K562 (cell line): ENCODE data around the gene PRICKLE3. TPM values are rescaled to one million over a fixed set of nuclear protein-coding genes. Genes with fewer than 3 reads are reported as not detected.

ENCODE experiments used
- ATAC-seq: fragments of 200-7000 bp; cut with Tn5 transposase; 3 replicates; pipeline ENCODE4 v1.9.1; 2020; ENCODE audit warnings: moderate library complexity
- BruUV-seq: library from RNA; stranded (reverse); fragments of 400-500 nt; replicated peaks from 2 replicates; lab custom pipeline; 2021; lab: Mats Ljungman, UMichigan
- CTCF ChIA-PET: fragments of 300-600 bp; formaldehyde crosslinking; extraction: SDS; loops from one replicate; lab custom pipeline; 2021; ENCODE audit warnings: low intra/inter-chr PET ratio; lab: Yijun Ruan, JAX
- POLR2A ChIA-PET: fragments of 300-600, 350-650 bp; sonication (Branson Sonifier 250); formaldehyde crosslinking; extraction: SDS; loops from one replicate; lab custom pipeline; 2021; ENCODE audit warnings: antibody characterized with exemption, inconsistent platforms; lab: Yijun Ruan, JAX
- DNase-seq, 4 experiments: peaks; one replicate each; pipeline versions ENCODE4 v3.0.0 to v3.0.0-alpha.2; 2011 to 2018; ENCODE audit warnings: low spot score in 3 of 4, mixed read lengths in 3 of 4; ENCODE audit errors: extremely low read depth in 1 of 4
- FAIRE-seq: peaks from 2 replicates; lab custom pipeline; 2011; peaks lifted over from hg19 to GRCh38; lab: Jason Lieb, UNC
- H2AFZ ChIP-seq: 2 replicates; pipeline ENCODE4 v1.6.0; 2011; ENCODE audit warnings: low read depth, low read length, control low read depth, inconsistent platforms
- H3K27ac ChIP-seq: fragments of 200-600 bp; 3 replicates; pipeline ENCODE4 v1.8.0; 2011; ENCODE audit warnings: low read depth, mild to moderate bottlenecking, control low read depth, inconsistent platforms, low read length, moderate library complexity, mixed read lengths; ENCODE audit errors: extremely low read depth
- H3K27me3 ChIP-seq, 2 experiments: fragments of 300-600 bp in 1 of 2; 2 replicates in 1 of 2; 3 replicates in 1 of 2; pipeline versions ENCODE4 v1.6.0 to v1.8.0; 2011; ENCODE audit warnings: inconsistent platforms in 2 of 2, low read length in 2 of 2, mild to moderate bottlenecking in 1 of 2, mixed read lengths in 1 of 2, moderate library complexity in 1 of 2; ENCODE audit not compliant: control insufficient read depth in 2 of 2, insufficient read depth in 2 of 2
- H3K36me3 ChIP-seq: fragments of 300-600 bp; 3 replicates; pipeline ENCODE4 v1.8.0; 2011; ENCODE audit warnings: mild to moderate bottlenecking, low read length, inconsistent platforms; ENCODE audit not compliant: control insufficient read depth, insufficient read depth
- H3K4me1 ChIP-seq, 2 experiments: fragments of 200-600 bp in 1 of 2; replicated peaks in 1 of 2; 2 replicates in 1 of 2; 3 replicates in 1 of 2; pipeline versions ENCODE4 v1.5.1 to v1.8.0; 2011; ENCODE audit warnings: inconsistent platforms in 2 of 2, low read length in 2 of 2, mild to moderate bottlenecking in 1 of 2, mixed read lengths in 1 of 2, moderate library complexity in 1 of 2; ENCODE audit not compliant: control insufficient read depth in 2 of 2, insufficient read depth in 2 of 2
- H3K4me2 ChIP-seq: 2 replicates; pipeline ENCODE4 v1.6.1; 2011; ENCODE audit warnings: low read length, control low read depth, inconsistent platforms, mixed read lengths; ENCODE audit not compliant: insufficient read depth
- H3K4me3 ChIP-seq: fragments of 200-600 bp; sonication (generic), shearing (Covaris generic); 2 replicates; pipeline ENCODE4 v1.5.1; 2016; ENCODE audit warnings: control low read depth, inconsistent platforms
- H3K79me2 ChIP-seq: fragments of 200-600 bp; 3 replicates; pipeline ENCODE4 v1.8.0; 2011; ENCODE audit warnings: low read length, inconsistent platforms; ENCODE audit not compliant: control insufficient read depth, insufficient read depth
- H3K9ac ChIP-seq, 2 experiments: 2 replicates each; pipeline versions ENCODE4 v1.6.0 to v1.6.1; 2011; ENCODE audit warnings: low read depth in 2 of 2, low read length in 2 of 2, control low read depth in 1 of 2, inconsistent platforms in 1 of 2, mild to moderate bottlenecking in 1 of 2, mixed read lengths in 1 of 2; ENCODE audit not compliant: insufficient read depth in 1 of 2
- H3K9me1 ChIP-seq: one replicate; pipeline ENCODE4 v1.6.0; 2011; ENCODE audit warnings: inconsistent platforms, mild to moderate bottlenecking, low read length, moderate library complexity; ENCODE audit not compliant: control insufficient read depth, insufficient read depth
- H3K9me3 ChIP-seq: replicated peaks from 2 replicates; pipeline ENCODE4 v1.5.1; 2011; ENCODE audit warnings: low read depth, low read length, inconsistent platforms; ENCODE audit not compliant: control insufficient read depth, insufficient read depth
- H4K20me1 ChIP-seq: replicated peaks from 2 replicates; pipeline ENCODE4 v1.6.1; 2011; ENCODE audit warnings: low read length, inconsistent platforms, mixed read lengths; ENCODE audit not compliant: control insufficient read depth, insufficient read depth
- CBX3 ChIP-seq, 2 experiments: IDR thresholded peaks; 1 replicate in 1 of 2; 2 replicates in 1 of 2; pipeline ENCODE4 v1.6.1; 2012; ENCODE audit warnings: inconsistent platforms in 2 of 2, low read length in 2 of 2, borderline replicate concordance in 1 of 2, control low read depth in 1 of 2
- CSDE1 ChIP-seq, 2 experiments: fragments of 450-650 bp; IDR thresholded peaks; 2 replicates each; pipeline ENCODE4 v1.6.1; 2016; ENCODE audit warnings: mild to moderate bottlenecking in 1 of 2
- MEIS2 ChIP-seq: fragments of 450-650 bp; IDR thresholded peaks from 2 replicates; pipeline ENCODE4 v1.6.1; 2014; ENCODE audit warnings: mild to moderate bottlenecking; ENCODE audit not compliant: partially characterized antibody
- NFIC ChIP-seq: fragments of 450-650 bp; IDR thresholded peaks from 2 replicates; pipeline ENCODE4 v1.6.1; 2017; ENCODE audit warnings: mild to moderate bottlenecking, inconsistent platforms
- NFXL1 ChIP-seq: fragments of 450-650 bp; formaldehyde crosslinking; IDR thresholded peaks from 2 replicates; pipeline ENCODE4 v1.4.0; 2021; ENCODE audit warnings: mild to moderate bottlenecking
- TCF7L2 ChIP-seq: fragments of 150-350 bp; IDR thresholded peaks from 2 replicates; pipeline ENCODE4 v1.6.1; 2016; ENCODE audit warnings: low read depth, mild to moderate bottlenecking, low read length, moderate library complexity
- TEAD2 ChIP-seq: fragments of 450-650 bp; IDR thresholded peaks from 2 replicates; pipeline ENCODE4 v1.6.1; 2016; ENCODE audit warnings: missing genetic modification characterization, control low read depth, missing compliant biosample characterization
- TRIM24 ChIP-seq, 2 experiments: fragments of 450-650 bp; IDR thresholded peaks; 2 replicates each; pipeline ENCODE4 v1.6.1; 2016
- ZC3H11A ChIP-seq: IDR thresholded peaks from 2 replicates; pipeline ENCODE4 v1.6.1; 2012; ENCODE audit warnings: low read depth, low read length, improper control_type of control experiment
- WGBS: fragments of 100-300 bp; shearing (Covaris generic); methylation state at CpG from one replicate; pipeline ENCODE4 v1.1.6; 2016; ENCODE audit warnings: low coverage, mixed read lengths; ENCODE audit not compliant: insufficient coverage; ENCODE audit errors: missing lambda C conversion rate; 5-methylcytosine and 5-hydroxymethylcytosine counted together
- in situ Hi-C: fragments of 300-500 bp; cut with MboI; formaldehyde crosslinking; loops from 4 replicates; pipeline ENCODE4 v1.15.0; 2018; ENCODE audit warnings: inconsistent platforms, mixed read lengths
- intact Hi-C: fragments of 100-400 bp; cut with micrococcal nuclease; formaldehyde crosslinking; loops from 2 replicates; pipeline ENCODE4 v1.14.2; 2022
- polyA plus RNA-seq, 8 experiments: library from polyadenylated mRNA; depleted of rRNA in 4 of 8; stranded (reverse) in 5 of 8; unstranded in 3 of 8; fragments of >200 nt; fragmentation: Nextera tagmentation in 2 of 8; fragmentation: Illumina TruSeq in 1 of 8; extraction: Ambion mirVana in 2 of 8; extraction: Trizol in 1 of 8; gene quantifications; 2 replicates each; pipeline versions ENCODE4 v1.2.1 to v1.2.3, GENCODE V29; 2011 to 2014; ENCODE audit warnings: inconsistent platforms in 1 of 8, missing spikeins in 1 of 8
- total RNA-seq, 7 experiments: library from RNA; depleted of rRNA in 6 of 7; stranded (reverse); fragments of >200 nt in 6 of 7; fragmentation: Illumina TruSeq in 2 of 7; extraction: Trizol in 2 of 7; gene quantifications; 2 replicates each; pipeline versions ENCODE4 v1.2.1 to v1.2.3, GENCODE V29; 2011 to 2021; ENCODE audit warnings: low replicate concordance in 1 of 7
- TF ChIP-seq, protein P1 (sequence below): fragments of 250-450 bp; sonication (Bioruptor Pico); IDR thresholded peaks from 2 replicates; pipeline ENCODE4 v1.5.0; 2020; ENCODE audit warnings: mild to moderate bottlenecking
- TF ChIP-seq, protein P2 (sequence below): IDR thresholded peaks from 2 replicates; pipeline ENCODE4 v1.6.1; 2012; ENCODE audit warnings: low read depth, low read length, improper control_type of control experiment, borderline replicate concordance
- TF ChIP-seq, protein P3 (sequence below), 2 experiments: fragments of 150-350 bp in 1 of 2; IDR thresholded peaks; 2 replicates each; pipeline ENCODE4 v1.6.1; 2012 to 2016; ENCODE audit warnings: low read depth in 2 of 2, low read length in 2 of 2, mild to moderate bottlenecking in 1 of 2, moderate library complexity in 1 of 2

The PRICKLE3 gene
- total and polyA plus RNA-seq, 9 of the 15 experiments (the other 6 are each of a cell fraction or from before 2014, with no cell fraction given) = 1.1 to 44.3 (median 14.0) TPM

DNA sequence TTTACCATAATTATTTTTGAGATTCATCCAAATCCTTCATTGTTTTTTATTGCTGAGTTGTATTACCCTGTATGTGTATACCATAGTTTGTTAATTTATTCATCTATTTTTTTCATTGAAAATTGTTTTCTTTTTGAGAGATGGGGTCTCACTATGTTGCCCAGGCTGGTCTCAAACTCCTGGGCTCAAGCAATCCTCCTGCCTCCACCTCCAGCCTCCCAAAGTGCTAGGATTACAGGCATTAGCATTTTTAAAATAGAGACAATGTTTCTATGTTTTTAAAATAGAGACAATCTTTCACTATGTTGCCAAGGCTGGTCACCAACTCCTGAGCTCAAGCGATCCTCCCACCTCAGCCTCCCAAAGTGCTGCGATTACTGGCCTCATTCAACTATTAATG, 25.3 kb downstream of the PRICKLE3 start:
- Histone ChIP-seq H3K36me3 (no peaks in the 10 kb centered on the region), H3K9me1 (no peaks in the 10 kb centered on the region), H3K4me1 (peaks cover 17 to 54% of the 10 kb centered on the region in 2 experiments; a peak in 4 of 5 replicates), H4K20me1 (no peaks in the 10 kb centered on the region), H3K27me3 (no peaks in the 10 kb centered on the region), H3K9ac (no peak overlapping the region), H3K4me2 (no peak overlapping the region), H3K27ac (no peak overlapping the region), H2AFZ (no peak overlapping the region), H3K79me2 (peaks cover 8% of the 10 kb centered on the region; the same call in 1 of the 3 replicates), H3K4me3 (no peak overlapping the region), H3K9me3 (no peaks in the 10 kb centered on the region)
- ATAC-seq = no peak
- in situ Hi-C loops (no loop called here), intact Hi-C loops (no loop called here)
- no peak for DNase-seq
- no TSS peak for BruUV-seq
- CTCF ChIA-PET = no interaction called here
- POLR2A ChIA-PET = interaction anchor here (1.1 kb wide), 1 partner anchor 41 kb away, joined by 3 read pairs; no protein-coding TSS in a partner anchor
- no peak for FAIRE-seq
- WGBS = 94% methylated on average over 2 of the region's 2 CpGs
- no peak for TF ChIP-seq TRIM24 (IDR thresholded peaks at IDR 0.05)
- TF ChIP-seq TEAD2 (tag) = no peak
- no peak for TF ChIP-seq NFXL1 (CRISPR knock-in tag)
- no peak for TF ChIP-seq NFIC
- TF ChIP-seq, protein P1, sequence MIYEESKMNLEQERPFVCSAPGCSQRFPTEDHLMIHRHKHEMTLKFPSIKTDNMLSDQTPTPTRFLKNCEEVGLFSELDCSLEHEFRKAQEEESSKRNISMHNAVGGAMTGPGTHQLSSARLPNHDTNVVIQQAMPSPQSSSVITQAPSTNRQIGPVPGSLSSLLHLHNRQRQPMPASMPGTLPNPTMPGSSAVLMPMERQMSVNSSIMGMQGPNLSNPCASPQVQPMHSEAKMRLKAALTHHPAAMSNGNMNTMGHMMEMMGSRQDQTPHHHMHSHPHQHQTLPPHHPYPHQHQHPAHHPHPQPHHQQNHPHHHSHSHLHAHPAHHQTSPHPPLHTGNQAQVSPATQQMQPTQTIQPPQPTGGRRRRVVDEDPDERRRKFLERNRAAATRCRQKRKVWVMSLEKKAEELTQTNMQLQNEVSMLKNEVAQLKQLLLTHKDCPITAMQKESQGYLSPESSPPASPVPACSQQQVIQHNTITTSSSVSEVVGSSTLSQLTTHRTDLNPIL = no peak
- TF ChIP-seq CBX3 (IDR thresholded peaks at IDR 0.05; ENCODE audit: borderline replicate concordance in 1 of 2, low read length in 2 of 2) = no peak
- no peak for TF ChIP-seq ZC3H11A
- TF ChIP-seq, protein P2, sequence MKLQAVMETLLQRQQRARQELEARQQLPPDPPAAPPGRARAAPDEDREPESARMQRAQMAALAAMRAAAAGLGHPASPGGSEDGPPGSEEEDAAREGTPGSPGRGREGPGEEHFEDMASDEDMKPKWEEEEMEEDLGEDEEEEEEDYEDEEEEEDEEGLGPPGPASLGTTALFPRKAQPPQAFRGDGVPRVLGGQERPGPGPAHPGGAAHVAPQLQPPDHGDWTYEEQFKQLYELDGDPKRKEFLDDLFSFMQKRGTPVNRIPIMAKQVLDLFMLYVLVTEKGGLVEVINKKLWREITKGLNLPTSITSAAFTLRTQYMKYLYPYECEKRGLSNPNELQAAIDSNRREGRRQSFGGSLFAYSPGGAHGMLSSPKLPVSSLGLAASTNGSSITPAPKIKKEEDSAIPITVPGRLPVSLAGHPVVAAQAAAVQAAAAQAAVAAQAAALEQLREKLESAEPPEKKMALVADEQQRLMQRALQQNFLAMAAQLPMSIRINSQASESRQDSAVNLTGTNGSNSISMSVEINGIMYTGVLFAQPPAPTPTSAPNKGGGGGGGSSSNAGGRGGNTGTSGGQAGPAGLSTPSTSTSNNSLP = no peak
- no peak for TF ChIP-seq MEIS2
- no peak for TF ChIP-seq TCF7L2
- no peak for TF ChIP-seq CSDE1 (IDR thresholded peaks at IDR 0.05)
- TF ChIP-seq, protein P3, sequence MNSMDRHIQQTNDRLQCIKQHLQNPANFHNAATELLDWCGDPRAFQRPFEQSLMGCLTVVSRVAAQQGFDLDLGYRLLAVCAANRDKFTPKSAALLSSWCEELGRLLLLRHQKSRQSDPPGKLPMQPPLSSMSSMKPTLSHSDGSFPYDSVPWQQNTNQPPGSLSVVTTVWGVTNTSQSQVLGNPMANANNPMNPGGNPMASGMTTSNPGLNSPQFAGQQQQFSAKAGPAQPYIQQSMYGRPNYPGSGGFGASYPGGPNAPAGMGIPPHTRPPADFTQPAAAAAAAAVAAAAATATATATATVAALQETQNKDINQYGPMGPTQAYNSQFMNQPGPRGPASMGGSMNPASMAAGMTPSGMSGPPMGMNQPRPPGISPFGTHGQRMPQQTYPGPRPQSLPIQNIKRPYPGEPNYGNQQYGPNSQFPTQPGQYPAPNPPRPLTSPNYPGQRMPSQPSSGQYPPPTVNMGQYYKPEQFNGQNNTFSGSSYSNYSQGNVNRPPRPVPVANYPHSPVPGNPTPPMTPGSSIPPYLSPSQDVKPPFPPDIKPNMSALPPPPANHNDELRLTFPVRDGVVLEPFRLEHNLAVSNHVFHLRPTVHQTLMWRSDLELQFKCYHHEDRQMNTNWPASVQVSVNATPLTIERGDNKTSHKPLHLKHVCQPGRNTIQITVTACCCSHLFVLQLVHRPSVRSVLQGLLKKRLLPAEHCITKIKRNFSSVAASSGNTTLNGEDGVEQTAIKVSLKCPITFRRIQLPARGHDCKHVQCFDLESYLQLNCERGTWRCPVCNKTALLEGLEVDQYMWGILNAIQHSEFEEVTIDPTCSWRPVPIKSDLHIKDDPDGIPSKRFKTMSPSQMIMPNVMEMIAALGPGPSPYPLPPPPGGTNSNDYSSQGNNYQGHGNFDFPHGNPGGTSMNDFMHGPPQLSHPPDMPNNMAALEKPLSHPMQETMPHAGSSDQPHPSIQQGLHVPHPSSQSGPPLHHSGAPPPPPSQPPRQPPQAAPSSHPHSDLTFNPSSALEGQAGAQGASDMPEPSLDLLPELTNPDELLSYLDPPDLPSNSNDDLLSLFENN (IDR thresholded peaks at IDR 0.05; ENCODE audit: low read depth in 2 of 2, low read length in 2 of 2) = no peak
